ENCODE data around the gene CYTH4. TPM values are rescaled to one million over a fixed set of nuclear protein-coding genes. Genes with fewer than 3 reads are reported as not detected.

The CYTH4 gene
- total and polyA plus RNA-seq, 5 experiments from 2014 or later = 48.9 to 193 (median 60.8) TPM

Other genes with a start within 250 kb of the CYTH4 start
- gene KCTD17, start 230.8 kb upstream of the CYTH4 start, total RNA-seq = 10 to 100 TPM; 26.1 to 26.6 TPM
- gene KCTD17, start 230.8 kb upstream of the CYTH4 start, polyA plus RNA-seq = 10 to 100 TPM in 2 of 3 donors, 1 to 10 TPM in 1; 9.1 to 12.1 (median 10.3) TPM
- under 1 TPM; 0.27 to 0.36 TPM for gene TMPRSS6, start 172.8 kb upstream of the CYTH4 start, total RNA-seq
- under 1 TPM; 0.05 to 0.09 (median 0.06) TPM for gene TMPRSS6, start 172.8 kb upstream of the CYTH4 start, polyA plus RNA-seq
- 10 to 100 TPM; 31.1 to 34.2 TPM for gene IL2RB, start 132.6 kb upstream of the CYTH4 start, total RNA-seq
- 100 to 1,000 TPM in 1 of 3 donors, 10 to 100 TPM in 2; 74.9 to 113 (median 81.1) TPM for gene IL2RB, start 132.6 kb upstream of the CYTH4 start, polyA plus RNA-seq
- 10 to 100 TPM; 24.6 to 25.7 TPM for gene C1QTNF6, start 94.3 kb upstream of the CYTH4 start, total RNA-seq
- gene C1QTNF6, start 94.3 kb upstream of the CYTH4 start, polyA plus RNA-seq = 1 to 10 TPM in 2 of 3 donors, under 1 TPM in 1; 0.68 to 4.0 (median 1.7) TPM
- 10 to 100 TPM; 13.5 to 13.7 TPM for gene SSTR3, start 70.0 kb upstream of the CYTH4 start, total RNA-seq
- 1 to 10 TPM; 2.9 to 7.3 (median 4.2) TPM for gene SSTR3, start 70.0 kb upstream of the CYTH4 start, polyA plus RNA-seq
- gene RAC2, start 38.2 kb upstream of the CYTH4 start, total RNA-seq = 100 to 1,000 TPM; 295 to 297 TPM
- gene RAC2, start 38.2 kb upstream of the CYTH4 start, polyA plus RNA-seq = 1,000 to 10,000 TPM in 2 of 3 donors, 100 to 1,000 TPM in 1; 740 to 1,115 (median 1,110) TPM
- under 1 TPM; 0.55 to 0.88 TPM for gene ELFN2, start 145.0 kb downstream of the CYTH4 start, total RNA-seq
- gene ELFN2, start 145.0 kb downstream of the CYTH4 start, polyA plus RNA-seq = not detected
- gene MFNG, start 203.9 kb downstream of the CYTH4 start, total RNA-seq = 100 to 1,000 TPM; 233 to 235 TPM
- gene MFNG, start 203.9 kb downstream of the CYTH4 start, polyA plus RNA-seq = 100 to 1,000 TPM; 290 to 401 (median 329) TPM
- 1 to 10 TPM; 1.2 to 1.4 TPM for gene CARD10, start 236.9 kb downstream of the CYTH4 start, total RNA-seq
- under 1 TPM in 1 of 3 donors, not detected in 2; 0.22 TPM for gene CARD10, start 236.9 kb downstream of the CYTH4 start, polyA plus RNA-seq